ENCODE measurements around the gene CCDC6. TPM values are rescaled to one million over a fixed set of nuclear protein-coding genes. Genes with fewer than 3 reads are reported as not detected.

The CCDC6 gene
- total and polyA plus RNA-seq, 9 donors = 12.2 to 46.8 (median 34.1) TPM

DNA sequence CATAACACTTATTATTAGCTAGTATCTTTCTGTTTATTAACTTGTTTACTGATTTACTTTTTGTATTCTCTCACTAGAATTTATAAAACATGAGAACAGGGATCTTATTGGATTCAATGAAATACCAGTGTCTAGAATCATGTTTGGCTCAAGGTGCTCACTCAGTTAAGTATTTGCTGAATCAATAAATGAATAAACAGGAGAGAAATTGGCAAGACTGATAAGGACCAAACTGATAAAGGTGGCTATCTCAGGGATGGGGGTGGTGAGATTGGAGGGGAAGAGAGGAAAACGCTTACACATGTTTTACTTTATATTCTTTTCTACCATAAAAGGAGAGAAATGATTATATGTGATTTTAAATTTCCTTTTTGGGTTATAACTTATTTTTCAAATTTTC is 43.3 kb upstream of the CCDC6 start:
- Histone ChIP-seq H3K4me1 (ENCODE audit: insufficient read depth) (no peaks in the 10 kb centered on the region), H3K36me3 (no peaks in the 10 kb centered on the region), H3K27me3 (no peaks in the 10 kb centered on the region), H3K4me3 (no peak overlapping the region), H3K27ac (no peak overlapping the region), H3K9me3 (no peaks in the 10 kb centered on the region)
- TF ChIP-seq EP300 (IDR thresholded peaks at IDR 0.05) = no peak
- no peak for TF ChIP-seq POLR2A (IDR thresholded peaks at IDR 0.05)
- no peak for TF ChIP-seq CTCF (IDR thresholded peaks at IDR 0.05)
- no peak for DNase-seq
- WGBS, 3 donors = 63 to 79% (median 78%) methylated on average over 1 of the region's 1 CpG
- intact Hi-C loops (cut with DNase I) = no loop called here

DNA sequence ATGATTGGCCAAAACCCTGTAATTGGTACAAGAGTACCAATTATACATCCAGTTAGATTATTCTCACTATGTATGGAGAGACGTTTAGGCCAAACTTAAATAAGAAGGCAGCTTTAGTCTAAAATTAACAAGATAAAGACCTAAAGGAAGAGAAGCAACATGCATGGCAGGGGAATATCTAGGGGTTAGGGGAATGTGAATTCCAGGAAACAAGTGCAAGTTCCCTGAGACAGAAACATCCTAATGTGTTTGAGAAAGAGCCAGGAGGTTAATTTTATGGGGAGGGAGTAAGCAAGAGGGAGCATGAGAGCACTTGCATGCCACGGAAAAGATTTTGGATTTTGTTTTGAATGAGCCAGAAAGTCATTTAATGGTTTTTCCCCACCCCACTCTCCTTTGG is 39.6 kb upstream of the CCDC6 start:
- no peak for DNase-seq
- Histone ChIP-seq H3K9me3 (no peaks in the 10 kb centered on the region), H3K36me3 (no peaks in the 10 kb centered on the region), H3K4me1 (ENCODE audit: insufficient read depth) (no peaks in the 10 kb centered on the region), H3K27ac (no peak overlapping the region), H3K4me3 (no peak overlapping the region), H3K27me3 (no peaks in the 10 kb centered on the region)
- 34 to 37% (median 36%) methylated on average over 2 of the region's 2 CpGs for WGBS, 3 donors
- TF ChIP-seq CTCF (IDR thresholded peaks at IDR 0.05) = no peak
- no peak for TF ChIP-seq POLR2A (IDR thresholded peaks at IDR 0.05)
- no peak for TF ChIP-seq EP300 (IDR thresholded peaks at IDR 0.05)
- intact Hi-C loops (cut with DNase I) = no loop called here

GRCh38 chr10:59945590-59945989 is 39.2 kb upstream of the CCDC6 start:
- no peak for DNase-seq
- Histone ChIP-seq H3K27ac (no peak overlapping the region), H3K36me3 (no peaks in the 10 kb centered on the region), H3K4me3 (no peak overlapping the region), H3K9me3 (no peaks in the 10 kb centered on the region), H3K4me1 (ENCODE audit: insufficient read depth) (no peaks in the 10 kb centered on the region), H3K27me3 (no peaks in the 10 kb centered on the region)
- TF ChIP-seq CTCF (IDR thresholded peaks at IDR 0.05) (no peak), POLR2A (IDR thresholded peaks at IDR 0.05) (no peak), EP300 (IDR thresholded peaks at IDR 0.05) (no peak)
- intact Hi-C loops (cut with DNase I) = no loop called here
- 86 to 90% (median 90%) methylated on average over 5 of the region's 5 CpGs for WGBS, 3 donors

DNA sequence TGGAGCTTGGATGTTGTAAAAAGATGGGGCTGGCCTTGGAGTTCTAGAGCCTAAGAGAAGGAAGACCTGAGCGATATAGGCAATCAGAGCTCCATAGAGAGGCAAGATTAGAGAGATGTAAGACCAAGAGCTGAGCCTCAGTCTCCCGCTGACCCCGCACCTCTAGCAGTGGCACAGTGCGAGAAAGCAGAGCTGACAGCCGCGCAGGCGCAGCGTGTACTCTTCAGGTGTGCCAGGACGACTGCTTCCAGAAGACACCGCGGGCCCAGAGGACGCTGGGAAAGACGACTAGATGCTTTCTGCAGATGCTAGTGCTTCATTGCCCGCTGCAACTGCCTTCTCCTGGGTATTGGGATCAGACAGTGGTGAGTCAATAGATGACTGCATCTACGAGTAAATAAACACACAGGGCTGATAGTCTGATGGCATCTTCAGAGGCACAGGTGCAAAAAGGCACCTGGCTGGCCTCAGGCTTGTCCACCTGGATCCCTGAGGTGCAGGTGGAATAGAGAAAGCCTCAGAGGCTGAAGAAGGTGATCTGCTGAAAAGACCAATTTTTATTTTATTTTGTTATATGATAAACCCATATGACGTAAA is 38.1 kb upstream of the CCDC6 start:
- WGBS, 3 donors = 85 to 88% (median 86%) methylated on average over 16 of the region's 16 CpGs
- Histone ChIP-seq H3K27me3 (no peaks in the 10 kb centered on the region), H3K9me3 (no peaks in the 10 kb centered on the region), H3K4me3 (no peak overlapping the region), H3K4me1 (ENCODE audit: insufficient read depth) (no peaks in the 10 kb centered on the region), H3K27ac (no peak overlapping the region), H3K36me3 (no peaks in the 10 kb centered on the region)
- DNase-seq = no peak
- intact Hi-C loops (cut with DNase I) = no loop called here
- TF ChIP-seq EP300 (IDR thresholded peaks at IDR 0.05) = no peak
- TF ChIP-seq POLR2A (IDR thresholded peaks at IDR 0.05) = no peak
- TF ChIP-seq CTCF (IDR thresholded peaks at IDR 0.05) = no peak

Measured in ovary (tissue), 9 donors.